ENCODE data around the gene RALGPS1.

Gene RALGPS1

DNA sequence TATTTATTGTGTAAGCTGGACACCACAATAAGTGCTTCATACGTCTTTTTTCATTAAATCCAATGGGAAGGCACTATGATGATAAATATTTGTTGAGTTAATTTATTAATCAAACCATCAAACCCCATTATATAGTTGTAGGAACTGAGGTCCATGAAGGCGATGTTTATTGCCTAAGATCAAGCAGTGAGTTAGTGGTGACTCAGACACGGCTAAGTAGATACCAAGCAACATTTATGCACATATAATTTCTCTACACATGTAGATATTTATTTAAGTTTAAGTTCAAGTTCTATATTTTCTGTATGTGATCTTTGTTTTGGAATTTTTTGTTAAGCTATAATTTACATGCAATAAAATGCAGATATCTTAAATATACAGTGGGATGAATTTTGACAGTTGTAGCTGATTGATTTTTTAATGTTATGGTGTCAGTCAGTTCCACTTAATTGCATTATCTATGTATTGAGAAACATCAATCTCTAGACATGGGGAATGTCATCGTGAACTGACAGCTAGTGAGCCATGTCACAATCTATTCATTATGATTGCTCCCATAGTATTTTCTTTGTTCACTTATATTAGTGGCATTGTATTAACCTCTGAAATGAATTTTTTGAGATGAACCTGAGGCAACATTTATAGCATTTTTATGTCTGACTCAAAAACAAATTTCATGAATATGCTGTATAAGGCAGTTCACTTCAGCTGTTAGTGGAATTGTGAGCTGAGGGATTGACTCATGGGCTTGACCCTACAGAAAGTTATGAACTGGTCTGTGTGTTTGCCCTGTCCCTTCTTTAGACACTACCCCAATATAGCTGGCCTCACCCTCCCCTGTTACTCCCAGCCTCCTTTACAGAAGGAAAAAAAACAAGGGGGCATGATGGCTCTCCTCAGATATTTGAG is 338.1 kb downstream of the RALGPS1 start:
- no peak for DNase-seq (ENCODE audit: low read depth in 2 of 2)

DNA sequence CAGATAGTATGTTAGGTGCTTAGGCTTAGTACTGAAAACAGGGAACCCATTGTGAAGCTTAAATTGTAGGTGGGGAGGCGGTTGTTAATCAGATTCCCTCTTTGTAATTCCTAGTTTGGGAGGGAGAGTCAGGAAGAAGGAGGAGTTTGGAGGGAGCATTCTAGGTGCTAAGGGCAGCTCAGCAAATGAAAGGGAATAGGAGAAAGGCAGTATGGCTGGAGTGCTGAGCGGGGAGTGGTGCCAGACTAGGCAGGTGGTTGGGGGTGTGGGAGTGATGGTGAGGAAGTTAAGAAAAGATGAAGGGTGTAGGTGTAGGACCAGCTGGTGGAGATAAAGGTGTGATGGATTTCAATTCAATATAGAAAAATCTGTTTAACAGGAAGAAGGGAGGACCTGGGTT is 338.9 kb downstream of the RALGPS1 start:
- no peak for DNase-seq (ENCODE audit: low read depth in 2 of 2)

DNA sequence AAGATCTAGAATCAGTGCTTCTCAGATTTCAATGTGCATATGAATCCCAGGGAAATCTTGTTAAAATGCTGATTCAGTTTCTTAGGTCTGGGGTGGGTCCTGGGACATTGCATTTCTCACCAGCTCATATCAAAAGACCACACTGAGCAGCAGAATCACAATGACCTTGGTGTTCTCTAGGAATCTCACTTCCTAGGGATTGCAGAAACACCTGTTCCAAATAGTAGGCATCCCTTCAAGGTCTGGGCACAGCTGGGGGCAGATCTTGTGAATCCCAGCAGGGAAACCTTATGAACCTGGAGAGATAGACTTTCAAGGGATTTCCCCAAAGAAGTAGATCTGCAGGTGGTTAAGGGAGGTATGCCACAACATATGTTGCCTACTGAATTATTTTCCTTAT is 341.1 kb downstream of the RALGPS1 start:
- no peak for DNase-seq (ENCODE audit: low read depth in 2 of 2)

DNA sequence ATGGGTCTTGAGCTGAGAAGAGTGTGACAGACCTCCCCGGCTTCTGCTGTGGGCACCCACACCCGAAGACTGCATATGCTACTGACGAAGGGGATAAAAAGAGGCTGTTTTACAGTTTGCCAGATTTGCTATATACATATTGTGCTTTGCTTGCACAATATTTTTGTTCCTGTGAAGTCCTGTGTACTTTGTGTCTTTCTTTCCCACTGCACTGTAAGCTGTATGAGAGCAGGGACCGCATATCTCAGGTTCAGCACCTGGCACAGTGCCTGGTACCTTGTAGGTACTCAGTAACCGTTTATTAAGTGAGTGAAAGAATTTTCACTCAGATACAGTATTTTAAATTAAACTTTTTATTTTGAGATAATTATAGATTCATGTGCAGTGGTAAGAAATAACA is 341.7 kb downstream of the RALGPS1 start:
- DNase-seq (ENCODE audit: low read depth in 2 of 2), result no peak

DNA sequence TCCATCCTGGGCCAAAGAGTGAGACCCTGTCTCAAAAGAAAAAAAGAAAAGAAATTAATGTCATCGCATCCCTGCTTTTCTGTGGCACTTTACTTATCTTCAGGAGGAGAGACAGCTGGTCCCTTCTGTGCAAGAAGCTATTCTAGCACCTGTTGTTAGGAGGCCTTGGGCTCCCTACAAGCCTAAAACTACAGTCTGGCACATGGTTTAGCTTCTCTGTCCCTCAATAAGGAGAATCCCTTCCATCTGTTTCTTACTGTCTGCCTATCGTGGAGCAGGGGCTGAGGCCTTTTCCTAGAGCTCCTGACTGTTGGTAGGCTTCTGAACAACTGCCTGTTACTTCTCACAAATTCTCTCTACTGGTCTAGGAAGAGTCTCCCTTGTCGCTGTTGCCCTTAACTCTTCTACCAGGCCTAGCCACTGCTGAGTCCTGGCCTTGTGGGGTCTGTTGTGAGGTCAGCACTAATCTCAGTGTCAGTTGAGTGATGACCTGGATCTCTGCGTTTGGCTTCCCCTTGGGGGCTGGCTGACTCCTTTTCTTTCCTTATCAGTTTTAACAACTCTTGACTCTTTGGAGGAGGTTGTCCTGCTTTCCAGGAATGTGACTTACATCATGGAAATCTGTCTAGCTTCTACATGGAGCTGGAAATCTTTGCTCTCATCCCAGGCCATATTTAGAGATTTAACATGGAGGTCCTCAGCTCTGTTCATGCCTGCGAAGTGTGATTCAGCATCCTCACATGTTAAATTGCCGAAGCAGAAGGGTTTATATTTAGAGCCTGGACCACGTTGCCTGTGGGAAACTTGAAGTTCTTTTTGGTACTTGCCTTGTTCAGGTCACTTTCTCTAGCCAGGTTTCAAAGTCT is 344.3 kb downstream of the RALGPS1 start:
- DNase-seq (ENCODE audit: low read depth in 2 of 2), result no peak

DNA sequence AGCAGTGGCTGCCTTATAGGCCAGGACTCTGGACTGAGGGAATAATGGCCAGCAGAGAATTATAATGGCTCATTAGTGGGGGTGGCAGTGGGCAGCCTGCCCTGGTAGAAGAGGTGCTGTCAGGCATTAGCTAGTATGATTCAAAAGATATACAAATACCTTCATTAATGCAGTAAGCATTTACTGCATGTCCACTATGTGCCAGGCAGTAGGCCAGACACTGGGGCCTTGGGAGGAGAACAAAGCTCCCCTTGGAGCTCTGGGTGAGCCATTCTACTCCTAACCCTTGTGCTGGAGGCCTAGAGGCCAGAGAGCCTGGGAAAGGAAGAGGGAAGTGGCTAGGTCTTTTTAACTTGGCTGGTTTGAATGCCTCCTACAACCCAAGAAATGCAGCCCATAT is 348.0 kb downstream of the RALGPS1 start:
- DNase-seq (ENCODE audit: low read depth in 2 of 2), result no peak

DNA sequence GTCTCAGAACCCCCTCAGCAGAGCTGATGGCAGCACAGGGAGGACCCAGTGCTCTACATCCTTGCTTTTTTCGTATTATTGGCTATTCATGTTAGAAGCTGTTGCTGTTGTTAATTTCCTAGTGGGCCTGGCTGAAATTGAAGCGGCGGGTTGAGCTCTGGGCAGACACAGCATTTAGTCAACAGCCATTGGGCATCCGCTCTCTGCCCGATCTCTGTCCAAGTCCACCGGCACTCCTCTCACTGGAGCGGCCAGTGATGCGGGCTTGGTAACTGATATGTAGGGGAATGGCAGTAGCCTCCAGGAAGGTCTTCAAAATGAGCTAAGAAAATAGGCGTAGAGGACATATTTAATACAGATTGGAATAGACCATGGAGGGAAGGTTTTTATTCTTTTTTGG is 348.7 kb downstream of the RALGPS1 start:
- DNase-seq (ENCODE audit: low read depth in 2 of 2), result no peak

DNA sequence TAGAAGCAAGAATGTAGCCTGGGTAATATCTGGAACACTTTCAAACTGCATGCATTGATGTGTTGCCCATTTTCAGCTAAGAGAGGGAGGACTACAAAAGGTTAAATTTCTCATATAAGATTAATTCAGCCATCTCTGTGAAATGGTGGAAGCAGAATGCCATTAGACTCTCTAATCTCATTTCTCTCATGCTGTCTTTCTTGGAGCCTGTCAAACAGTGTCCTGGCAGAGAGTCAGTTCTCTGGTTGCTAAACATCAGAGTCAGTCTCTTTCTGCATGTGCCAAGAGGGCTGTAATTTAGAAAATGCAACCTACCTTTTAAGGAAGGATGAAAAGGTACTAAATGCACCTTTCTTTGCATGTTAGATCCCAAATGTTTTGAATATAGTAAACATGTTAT is 349.1 kb downstream of the RALGPS1 start:
- no peak for DNase-seq (ENCODE audit: low read depth in 2 of 2)

DNA sequence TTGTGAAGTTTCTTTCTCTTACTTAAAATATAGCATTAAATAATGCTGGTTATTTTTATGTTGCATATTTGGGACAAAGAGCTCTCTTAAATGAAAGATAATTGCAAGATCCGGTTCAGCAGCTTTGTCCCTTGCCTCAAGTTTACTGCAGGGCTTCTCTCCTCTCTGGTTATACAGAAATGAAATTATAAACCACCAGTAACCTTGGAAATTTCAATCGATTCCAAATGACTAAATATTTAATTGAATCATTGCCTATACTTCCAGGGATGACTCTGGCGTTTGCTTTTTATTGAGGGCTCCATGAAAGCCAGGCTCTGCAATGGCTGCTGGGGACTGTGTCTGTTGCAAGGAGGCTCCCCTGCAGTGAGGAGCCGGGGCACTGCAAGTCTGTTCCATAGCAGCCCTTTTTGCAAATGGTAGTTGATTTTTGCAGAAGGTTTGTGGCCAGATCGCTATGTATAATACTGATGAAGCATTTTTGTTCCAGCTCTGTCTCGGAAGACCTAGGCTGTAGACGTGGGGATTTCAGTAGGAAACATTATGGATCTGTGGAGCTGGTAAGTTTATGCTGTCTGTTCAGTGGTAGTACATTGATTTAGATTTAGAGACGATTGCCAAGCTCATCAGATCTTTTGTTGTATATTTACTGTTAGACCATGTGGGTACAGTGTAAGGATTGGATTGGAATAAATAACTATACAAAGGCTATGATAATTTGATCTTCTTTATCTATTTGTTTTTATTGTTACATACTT is 350.1 kb downstream of the RALGPS1 start, which contains the start of gene GARNL3:
Gene GARNL3, plus strand, starts transcription at position 313 of the 758 bp plus-strand sequence. Its CDS starts 104 bp downstream, at position 417.
- DNase-seq (ENCODE audit: low read depth in 2 of 2), result no peak

DNA sequence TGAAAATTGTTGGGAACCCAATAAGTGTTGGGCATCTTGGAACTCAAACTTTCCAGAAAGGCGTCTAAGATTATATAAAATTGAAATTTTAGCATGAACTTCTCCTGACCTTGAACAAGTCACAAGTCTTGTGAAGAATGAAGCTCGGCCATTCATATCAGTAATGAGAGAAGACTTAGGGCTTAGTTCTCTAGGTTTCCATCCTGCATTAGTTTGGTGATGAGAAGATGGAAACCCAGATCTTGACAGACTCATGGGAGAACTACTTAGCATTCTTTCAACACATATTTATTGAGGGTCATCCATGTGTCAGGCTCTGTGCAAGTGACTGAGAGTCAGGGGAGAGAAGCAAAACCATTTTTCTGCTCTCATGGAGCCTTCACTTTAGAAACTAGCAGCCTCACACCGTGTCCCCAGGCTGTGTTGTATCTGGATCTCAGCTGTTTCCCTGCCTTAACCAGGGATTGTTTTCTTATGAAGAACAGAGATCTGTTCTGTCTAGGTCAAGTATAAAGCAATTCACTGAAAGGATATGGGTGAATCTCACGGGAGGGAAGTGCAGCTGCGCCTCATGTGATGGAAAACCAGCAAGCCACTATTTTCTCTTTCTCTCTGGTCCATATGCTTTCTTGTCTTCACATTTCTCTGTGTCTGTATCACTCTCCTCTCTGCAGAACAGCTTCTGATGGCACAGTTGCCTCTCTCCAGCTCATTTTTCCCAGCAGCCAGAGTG is 353.4 kb downstream of the RALGPS1 start:
- no peak for DNase-seq (ENCODE audit: low read depth in 2 of 2)

DNA sequence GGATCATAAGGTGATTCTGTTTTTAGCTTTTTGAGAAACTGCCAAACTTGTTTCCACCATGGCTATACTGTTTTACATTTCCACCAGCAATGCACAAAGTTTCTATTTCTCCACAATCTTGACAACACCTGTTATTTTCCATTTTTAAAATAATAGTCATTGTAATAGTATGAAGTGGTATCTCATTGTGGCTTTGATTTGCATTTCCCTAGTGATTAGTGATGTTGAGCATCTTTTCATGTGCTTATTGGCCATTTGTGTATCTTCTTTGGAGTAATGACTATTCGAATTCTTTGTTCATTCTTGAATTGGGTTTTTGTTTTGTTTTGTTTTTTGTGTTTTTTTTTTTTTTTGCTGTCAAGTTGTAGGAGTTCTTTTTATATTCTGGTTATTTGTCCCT is 354.9 kb downstream of the RALGPS1 start:
- no peak for DNase-seq (ENCODE audit: low read depth in 2 of 2)

All from stimulated activated CD8-positive, alpha-beta memory T cell treated with anti-CD3 and anti-CD28 coated beads, Interleukin-7, amount 100 ng/mL, for 1 hour (primary cell).